GM21717 (cell line): Measurements from ENCODE around the gene NKX2-4.
"Not testable (repeated sequence)": the region's sequence is repeated elsewhere in the genome, so short reads cannot be mapped to it uniquely, and the experiment has no call there.

ENCODE experiments used
- ATAC-seq: cut with Tn5 transposase; IDR thresholded peaks from one replicate; pipeline ENCODE4 v1.9.1; 2021; ENCODE audit warnings: mild to moderate bottlenecking, moderate library complexity; ENCODE audit not compliant: unreplicated experiment

The NKX2-4 gene

GRCh38 chr20:21397341-21398108 lies at the start of gene NKX2-4:
NKX2-4 (minus strand) TSS chr20:21397526; CDS start chr20:21397399, 127 bp downstream.
- ATAC-seq, result no peak

- no peak for ATAC-seq
Measured at GRCh38 chr20:21437816-21438215, 40.5 kb upstream of the NKX2-4 start.

GRCh38 chr20:21437248-21437647 lies 39.9 kb upstream of the NKX2-4 start:
- no peak for ATAC-seq

- no peak for ATAC-seq
Measured at GRCh38 chr20:21436205-21436604, 38.9 kb upstream of the NKX2-4 start.

GRCh38 chr20:21435576-21435975 lies 38.2 kb upstream of the NKX2-4 start:
- no peak for ATAC-seq

- ATAC-seq, result no peak
Measured at GRCh38 chr20:21433329-21433890, 36.1 kb upstream of the NKX2-4 start.

- no peak for ATAC-seq
Measured at GRCh38 chr20:21432911-21433310, 35.6 kb upstream of the NKX2-4 start.

GRCh38 chr20:21430020-21430419 lies 32.7 kb upstream of the NKX2-4 start:
- ATAC-seq, result no peak

- ATAC-seq, result no peak
Measured at GRCh38 chr20:21424846-21425245, 27.5 kb upstream of the NKX2-4 start.

- ATAC-seq, result not testable (repeated sequence)
Measured at GRCh38 chr20:21423712-21424111, 26.4 kb upstream of the NKX2-4 start.

GRCh38 chr20:21421601-21422236 lies 24.4 kb upstream of the NKX2-4 start:
- ATAC-seq, result no peak

- ATAC-seq, result not testable (repeated sequence)
Measured at GRCh38 chr20:21419147-21419546, 21.8 kb upstream of the NKX2-4 start.

- ATAC-seq, result not testable (repeated sequence)
Measured at GRCh38 chr20:21413996-21414395, 16.7 kb upstream of the NKX2-4 start.

- no peak for ATAC-seq
Measured at GRCh38 chr20:21411725-21412124, 14.4 kb upstream of the NKX2-4 start.

- no peak for ATAC-seq
Measured at GRCh38 chr20:21399005-21399475, 1.7 kb upstream of the NKX2-4 start.

- no peak for ATAC-seq
Measured at GRCh38 chr20:21398109-21399004, 1.0 kb upstream of the NKX2-4 start.

GRCh38 chr20:21396599-21397340 lies 556 bp downstream of the NKX2-4 start:
- ATAC-seq, result no peak

GRCh38 chr20:21395666-21396598 lies 1.4 kb downstream of the NKX2-4 start:
- no peak for ATAC-seq

GRCh38 chr20:21395051-21395665 lies 2.2 kb downstream of the NKX2-4 start:
- no peak for ATAC-seq
